ENCODE measurements around the gene GLIS1. TPM values are rescaled to one million over a fixed set of nuclear protein-coding genes. Genes with fewer than 3 reads are reported as not detected.

GLIS1 gene
- polyA plus RNA-seq, 1 donor, result 0.58 TPM

DNA sequence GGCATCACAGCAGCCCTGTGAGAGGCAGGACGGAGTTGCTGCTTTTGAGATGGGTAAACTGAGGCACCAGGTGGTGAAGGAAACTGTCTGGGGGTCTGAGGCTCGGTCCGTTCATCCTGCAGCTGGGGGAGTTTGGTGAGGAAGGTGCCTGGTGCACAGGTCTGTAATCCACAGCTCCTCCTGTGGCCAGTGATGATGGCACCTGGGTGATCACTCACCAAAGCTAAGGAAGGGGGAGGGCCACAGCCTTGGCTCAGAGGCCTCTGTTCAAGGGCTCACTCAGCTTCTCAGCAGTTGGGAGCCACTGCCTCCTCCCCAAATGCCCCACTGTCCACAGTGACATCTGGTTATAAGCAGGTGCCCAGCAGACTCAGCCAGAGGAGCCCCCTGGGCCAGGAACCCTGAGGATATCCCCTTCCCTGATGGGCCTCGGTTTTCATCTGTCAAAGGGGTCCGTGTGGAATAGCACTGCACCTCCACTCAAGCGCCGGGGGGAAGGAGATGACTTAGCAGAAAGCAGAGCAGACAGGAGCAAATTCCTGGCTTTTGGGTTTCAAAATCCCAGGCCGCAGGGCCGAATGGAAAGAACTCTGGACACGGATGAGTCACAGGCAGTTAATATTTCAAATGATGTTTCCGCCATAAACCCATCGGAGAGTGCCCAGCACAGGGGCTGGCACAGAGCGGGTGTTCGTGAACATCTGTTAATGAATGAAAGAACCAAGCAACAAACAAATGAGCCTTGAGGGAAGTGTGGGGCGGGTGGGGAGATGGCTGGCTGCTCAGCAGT, 197.0 kb downstream of the GLIS1 start:
- no peaks in the 10 kb centered on the region for H3K9me3 ChIP-seq (ENCODE audit: control insufficient read depth, low read depth, low read length)
- peaks cover 3% of the 10 kb centered on the region for H3K27me3 ChIP-seq (ENCODE audit: control insufficient read depth, insufficient read depth, low read length)
- H3K4me3 ChIP-seq (ENCODE audit: low read length), result no peak overlapping the region
- DNase-seq, result peak in 1 of 2 donors; percentile 17
- H3K27ac ChIP-seq (ENCODE audit: low read length), result no peak overlapping the region
- 70% methylated on average over 2 of the region's 15 CpGs for WGBS (ENCODE audit: insufficient coverage, low lambda C conversion rate)
- H3K36me3 ChIP-seq (ENCODE audit: control insufficient read depth, insufficient read depth, low read length), result no peaks in the 10 kb centered on the region
- H3K4me1 ChIP-seq (ENCODE audit: control insufficient read depth, insufficient read depth, low read length), result no peaks in the 10 kb centered on the region

DNA sequence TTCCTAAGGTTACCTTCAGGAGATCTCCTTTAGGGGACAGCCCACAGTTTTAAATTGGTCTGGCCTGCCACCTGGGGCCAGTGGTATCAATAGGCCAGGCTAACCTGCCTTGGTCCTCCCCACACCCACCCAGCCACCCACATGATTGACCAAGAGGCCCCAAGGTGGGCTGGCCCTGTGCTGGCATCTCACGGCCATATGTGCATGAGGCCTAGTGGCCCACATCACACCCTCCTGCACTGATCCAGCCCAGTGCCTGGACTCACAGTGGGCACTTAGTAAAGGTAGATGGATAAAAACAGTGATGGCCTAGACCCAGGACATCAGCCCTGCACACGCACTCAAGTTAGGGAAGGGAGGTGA, 197.7 kb downstream of the GLIS1 start:
- Histone ChIP-seq H3K9me3 (ENCODE audit: control insufficient read depth, low read depth, low read length) (no peaks in the 10 kb centered on the region), H3K27ac (ENCODE audit: low read length) (no peak overlapping the region)

DNA sequence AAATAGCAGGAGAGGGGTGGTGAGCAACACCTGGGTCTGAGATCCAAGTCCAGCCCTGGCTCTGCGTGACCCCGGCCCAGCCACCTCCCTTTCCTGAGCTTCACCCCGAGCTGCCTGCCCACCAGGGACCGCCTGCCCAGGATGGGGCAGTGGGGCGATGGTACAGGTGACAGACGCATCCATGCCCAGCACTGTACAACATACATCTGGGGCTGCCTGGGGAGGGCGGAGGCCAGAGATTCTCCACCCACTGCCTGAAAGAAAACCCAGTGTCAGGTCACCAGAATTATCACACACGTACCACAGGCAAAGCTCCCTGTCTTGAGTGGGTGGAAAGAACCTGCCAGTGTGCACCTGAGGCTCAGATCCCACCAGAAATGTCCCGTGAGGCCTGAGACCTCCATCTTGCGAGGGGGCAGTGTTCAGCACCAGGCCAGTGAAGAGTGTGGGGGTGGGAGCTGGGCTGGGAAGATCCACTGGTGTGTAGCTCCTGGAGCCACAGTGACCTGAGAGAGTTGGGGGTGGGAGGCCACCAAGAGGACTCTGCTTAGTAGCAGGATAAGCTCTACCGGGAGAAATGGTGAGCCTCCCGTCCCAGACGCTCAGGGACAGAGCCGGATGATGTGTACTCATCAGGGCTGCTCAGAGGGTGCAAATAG, 198.2 kb downstream of the GLIS1 start:
- no peak for DNase-seq
- Histone ChIP-seq H3K36me3 (ENCODE audit: control insufficient read depth, insufficient read depth, low read length) (no peaks in the 10 kb centered on the region), H3K27ac (ENCODE audit: low read length) (no peak overlapping the region), H3K27me3 (ENCODE audit: control insufficient read depth, insufficient read depth, low read length) (peaks cover 3% of the 10 kb centered on the region), H3K9me3 (ENCODE audit: control insufficient read depth, low read depth, low read length) (no peaks in the 10 kb centered on the region), H3K4me3 (ENCODE audit: low read length) (no peak overlapping the region), H3K4me1 (ENCODE audit: control insufficient read depth, insufficient read depth, low read length) (no peaks in the 10 kb centered on the region)
- no CpG with 5 or more reads among the region's 14 CpGs for WGBS (ENCODE audit: insufficient coverage, low lambda C conversion rate)

More for the DNA sequence above, 197.7 kb downstream of the GLIS1 start:
- Histone ChIP-seq H3K27me3 (ENCODE audit: control insufficient read depth, insufficient read depth, low read length) (peaks cover 3% of the 10 kb centered on the region), H3K36me3 (ENCODE audit: control insufficient read depth, insufficient read depth, low read length) (no peaks in the 10 kb centered on the region), H3K4me1 (ENCODE audit: control insufficient read depth, insufficient read depth, low read length) (no peaks in the 10 kb centered on the region), H3K4me3 (ENCODE audit: low read length) (no peak overlapping the region)
- no peak for DNase-seq
- WGBS (ENCODE audit: insufficient coverage, low lambda C conversion rate), result 67% methylated on average over 1 of the region's 2 CpGs

DNA sequence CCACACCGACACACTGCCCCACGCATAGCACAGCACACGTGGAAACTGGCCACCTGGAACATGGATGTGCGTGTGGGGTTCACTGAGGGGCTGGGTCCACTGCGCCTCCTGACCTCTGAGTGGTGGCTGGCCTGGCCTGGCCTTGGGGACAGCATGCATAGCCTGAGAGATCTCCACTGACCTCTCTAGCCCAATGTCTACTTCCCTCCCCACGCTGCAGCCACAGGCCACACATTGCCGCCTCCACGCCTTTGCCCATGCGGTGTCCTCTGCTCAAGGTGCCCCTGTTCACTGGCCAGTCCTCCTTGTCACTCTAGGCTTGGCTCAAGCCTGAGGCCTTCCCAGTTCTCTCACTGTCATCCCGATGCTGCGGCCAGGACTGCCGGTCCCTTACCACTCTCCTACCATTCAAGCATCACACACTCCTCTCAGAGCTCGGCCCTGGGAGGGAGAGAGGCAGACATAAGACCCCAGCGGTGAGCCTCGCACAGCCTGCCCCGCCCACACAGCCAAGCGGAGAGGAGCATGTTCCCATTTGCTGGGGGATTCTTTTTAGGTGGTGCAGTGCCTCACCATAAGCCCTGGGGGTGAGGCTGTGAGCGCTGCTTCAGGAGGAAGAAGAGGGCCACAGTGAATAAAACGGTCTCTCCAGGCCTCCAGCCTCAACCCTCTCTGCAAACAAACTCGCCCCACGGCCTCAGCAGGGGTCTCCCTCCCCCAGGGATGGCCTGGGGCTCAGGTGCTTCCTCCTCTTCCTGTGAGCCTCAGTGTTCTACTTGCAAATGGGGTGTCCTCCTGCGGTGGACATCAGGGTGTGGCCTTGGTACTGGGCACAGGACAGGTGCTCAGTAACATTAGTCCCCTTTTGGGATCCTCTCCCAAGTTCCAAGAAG, 199.0 kb downstream of the GLIS1 start:
- Histone ChIP-seq H3K27me3 (ENCODE audit: control insufficient read depth, insufficient read depth, low read length) (peaks cover 3% of the 10 kb centered on the region), H3K27ac (ENCODE audit: low read length) (no peak overlapping the region), H3K9me3 (ENCODE audit: control insufficient read depth, low read depth, low read length) (no peaks in the 10 kb centered on the region), H3K4me1 (ENCODE audit: control insufficient read depth, insufficient read depth, low read length) (no peaks in the 10 kb centered on the region), H3K36me3 (ENCODE audit: control insufficient read depth, insufficient read depth, low read length) (no peaks in the 10 kb centered on the region), H3K4me3 (ENCODE audit: low read length) (no peak overlapping the region)
- WGBS (ENCODE audit: insufficient coverage, low lambda C conversion rate), result no CpG with 5 or more reads among the region's 22 CpGs
- no peak for DNase-seq

DNA sequence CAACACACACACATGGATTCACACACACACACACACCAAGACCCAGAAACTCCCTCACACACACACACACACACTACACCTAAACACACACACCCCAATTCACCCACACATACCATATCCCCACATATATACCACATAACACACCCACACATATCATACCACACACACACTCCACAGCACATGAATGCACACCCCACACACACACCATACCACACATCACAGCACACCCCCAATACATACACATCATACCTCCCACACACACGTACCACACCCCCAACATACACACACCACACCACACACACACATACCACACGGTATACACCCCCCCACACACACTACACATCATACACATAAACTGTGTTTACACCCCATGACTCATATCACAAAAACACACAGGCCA, 199.7 kb downstream of the GLIS1 start:
- Histone ChIP-seq H3K27ac (ENCODE audit: low read length) (no peak overlapping the region), H3K9me3 (ENCODE audit: control insufficient read depth, low read depth, low read length) (no peaks in the 10 kb centered on the region), H3K27me3 (ENCODE audit: control insufficient read depth, insufficient read depth, low read length) (peaks cover 3% of the 10 kb centered on the region), H3K4me3 (ENCODE audit: low read length) (no peak overlapping the region), H3K4me1 (ENCODE audit: control insufficient read depth, insufficient read depth, low read length) (no peaks in the 10 kb centered on the region), H3K36me3 (ENCODE audit: control insufficient read depth, insufficient read depth, low read length) (no peaks in the 10 kb centered on the region)
- no CpG with 5 or more reads among the region's 2 CpGs for WGBS (ENCODE audit: insufficient coverage, low lambda C conversion rate)
- no peak for DNase-seq

DNA sequence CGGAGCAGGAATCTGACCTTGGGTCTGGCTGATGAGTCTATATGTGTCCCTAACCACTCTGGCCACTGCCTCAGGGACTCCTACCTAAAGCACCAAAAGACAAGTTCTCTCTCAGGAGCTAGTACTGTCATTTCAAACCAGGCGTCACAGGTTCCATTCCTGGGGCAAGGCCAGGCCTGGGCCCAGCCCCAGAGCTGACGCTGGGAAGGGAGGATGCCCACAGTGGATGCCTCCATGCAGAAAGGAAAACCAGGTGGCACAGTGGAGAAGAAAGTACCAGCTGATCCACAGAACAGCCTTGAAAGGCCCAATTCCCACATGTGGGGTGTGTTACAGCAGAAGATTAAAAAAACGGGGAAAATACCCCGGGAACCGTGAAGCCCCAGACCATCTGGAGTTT, 202.4 kb downstream of the GLIS1 start:
- Histone ChIP-seq H3K4me3 (ENCODE audit: low read length) (no peak overlapping the region), H3K36me3 (ENCODE audit: control insufficient read depth, insufficient read depth, low read length) (no peaks in the 10 kb centered on the region), H3K27me3 (ENCODE audit: control insufficient read depth, insufficient read depth, low read length) (no peaks in the 10 kb centered on the region), H3K4me1 (ENCODE audit: control insufficient read depth, insufficient read depth, low read length) (no peaks in the 10 kb centered on the region), H3K9me3 (ENCODE audit: control insufficient read depth, low read depth, low read length) (no peaks in the 10 kb centered on the region), H3K27ac (ENCODE audit: low read length) (no peak overlapping the region)
- no peak for DNase-seq
- WGBS (ENCODE audit: insufficient coverage, low lambda C conversion rate), result no CpG with 5 or more reads among the region's 6 CpGs

DNA sequence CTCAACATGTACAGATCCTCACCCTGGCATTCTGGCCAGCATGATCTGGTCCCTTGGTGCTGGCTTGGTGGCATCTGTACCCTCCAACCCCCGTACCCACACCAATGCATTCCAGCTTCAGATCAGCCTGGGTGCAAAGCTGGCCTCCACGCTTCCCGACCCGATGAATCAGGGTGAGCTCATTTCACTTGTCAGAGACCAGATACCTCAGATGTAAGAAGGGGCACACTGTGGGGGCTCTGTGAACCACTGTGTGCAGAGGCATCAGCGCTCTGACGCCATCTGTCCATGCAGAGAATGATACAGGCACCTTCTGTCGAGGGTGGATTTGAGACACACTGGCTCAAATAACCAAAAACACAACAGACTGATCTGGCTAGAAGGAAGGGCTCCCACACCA, 203.1 kb downstream of the GLIS1 start:
- Histone ChIP-seq H3K4me1 (ENCODE audit: control insufficient read depth, insufficient read depth, low read length) (no peaks in the 10 kb centered on the region), H3K27ac (ENCODE audit: low read length) (no peak overlapping the region), H3K9me3 (ENCODE audit: control insufficient read depth, low read depth, low read length) (no peaks in the 10 kb centered on the region), H3K4me3 (ENCODE audit: low read length) (no peak overlapping the region), H3K36me3 (ENCODE audit: control insufficient read depth, insufficient read depth, low read length) (no peaks in the 10 kb centered on the region), H3K27me3 (ENCODE audit: control insufficient read depth, insufficient read depth, low read length) (no peaks in the 10 kb centered on the region)
- no peak for DNase-seq
- no CpG with 5 or more reads among the region's 7 CpGs for WGBS (ENCODE audit: insufficient coverage, low lambda C conversion rate)

DNA sequence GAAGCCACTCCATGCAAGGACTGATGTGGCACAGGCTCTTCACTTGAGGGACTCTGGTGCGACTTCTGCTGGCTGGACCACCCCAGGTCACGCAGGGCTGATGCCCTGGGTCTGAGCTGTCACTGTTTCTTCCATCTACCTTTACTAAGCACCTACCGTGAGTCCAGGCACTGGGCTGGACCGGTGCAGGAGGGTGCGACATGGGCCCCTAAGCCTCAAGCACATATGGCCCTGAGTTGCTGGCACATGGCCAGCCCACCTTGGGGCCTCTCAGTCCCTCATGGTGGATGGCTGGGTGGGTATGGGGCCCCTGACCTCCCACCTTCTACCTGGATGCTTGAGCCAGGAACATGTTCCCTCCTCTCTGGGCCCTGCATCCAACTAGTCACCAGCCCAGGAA, 203.7 kb downstream of the GLIS1 start:
- no peaks in the 10 kb centered on the region for H3K4me1 ChIP-seq (ENCODE audit: control insufficient read depth, insufficient read depth, low read length)
- no peak overlapping the region for H3K27ac ChIP-seq (ENCODE audit: low read length)
- no CpG with 5 or more reads among the region's 5 CpGs for WGBS (ENCODE audit: insufficient coverage, low lambda C conversion rate)
- H3K36me3 ChIP-seq (ENCODE audit: control insufficient read depth, insufficient read depth, low read length), result no peaks in the 10 kb centered on the region
- H3K27me3 ChIP-seq (ENCODE audit: control insufficient read depth, insufficient read depth, low read length), result no peaks in the 10 kb centered on the region
- H3K9me3 ChIP-seq (ENCODE audit: control insufficient read depth, low read depth, low read length), result no peaks in the 10 kb centered on the region
- no peak overlapping the region for H3K4me3 ChIP-seq (ENCODE audit: low read length)
- DNase-seq, result no peak

DNA sequence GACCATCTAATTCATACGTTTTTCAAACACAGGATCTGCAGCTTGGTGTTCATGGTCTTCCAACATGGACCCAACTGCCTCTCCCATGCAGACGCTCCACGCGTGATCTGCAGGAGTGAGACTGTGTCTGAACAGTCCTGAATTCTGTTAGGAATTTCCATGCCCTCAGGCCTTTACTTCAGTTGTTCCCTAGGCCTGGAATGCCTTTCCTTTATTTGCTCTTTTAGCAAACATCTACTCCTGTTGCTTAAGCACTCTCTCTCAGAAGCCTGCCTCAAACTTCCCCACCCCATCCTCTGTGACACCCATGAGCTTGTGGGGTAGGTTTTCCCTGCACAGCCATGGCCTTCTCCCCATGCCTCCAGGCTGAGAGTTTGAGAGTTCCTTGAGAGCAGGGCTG, 206.1 kb downstream of the GLIS1 start:
- H3K27me3 ChIP-seq (ENCODE audit: control insufficient read depth, insufficient read depth, low read length), result no peaks in the 10 kb centered on the region
- H3K27ac ChIP-seq (ENCODE audit: low read length), result no peak overlapping the region
- no peak overlapping the region for H3K4me3 ChIP-seq (ENCODE audit: low read length)
- DNase-seq, result no peak
- no peaks in the 10 kb centered on the region for H3K36me3 ChIP-seq (ENCODE audit: control insufficient read depth, insufficient read depth, low read length)
- no CpG with 5 or more reads among the region's 4 CpGs for WGBS (ENCODE audit: insufficient coverage, low lambda C conversion rate)
- no peaks in the 10 kb centered on the region for H3K9me3 ChIP-seq (ENCODE audit: control insufficient read depth, low read depth, low read length)
- no peaks in the 10 kb centered on the region for H3K4me1 ChIP-seq (ENCODE audit: control insufficient read depth, insufficient read depth, low read length)

DNA sequence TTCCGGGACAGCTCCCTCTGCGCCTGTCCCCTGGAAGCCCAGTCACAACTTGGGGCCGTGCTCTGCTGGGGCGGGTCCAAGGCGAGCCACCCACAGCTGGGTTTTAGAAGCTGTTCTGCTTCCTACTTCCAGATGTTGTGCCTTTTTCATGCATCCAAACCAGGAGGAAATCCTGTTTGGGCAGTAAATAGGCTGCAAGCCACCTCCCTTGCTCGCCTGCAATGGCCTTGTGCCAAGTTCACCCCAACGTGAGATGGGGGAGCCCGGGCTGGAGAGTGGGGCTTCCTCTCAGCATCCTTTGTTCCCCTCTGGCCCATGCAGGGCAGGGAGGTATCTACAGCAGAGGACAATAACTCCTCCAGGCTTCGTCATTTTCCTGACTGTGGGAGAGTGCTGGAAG, 206.6 kb downstream of the GLIS1 start:
- H3K27me3 ChIP-seq (ENCODE audit: control insufficient read depth, insufficient read depth, low read length), result no peaks in the 10 kb centered on the region
- no peaks in the 10 kb centered on the region for H3K4me1 ChIP-seq (ENCODE audit: control insufficient read depth, insufficient read depth, low read length)
- H3K9me3 ChIP-seq (ENCODE audit: control insufficient read depth, low read depth, low read length), result no peaks in the 10 kb centered on the region
- no peak overlapping the region for H3K4me3 ChIP-seq (ENCODE audit: low read length)
- no peak for DNase-seq
- no CpG with 5 or more reads among the region's 9 CpGs for WGBS (ENCODE audit: insufficient coverage, low lambda C conversion rate)
- H3K36me3 ChIP-seq (ENCODE audit: control insufficient read depth, insufficient read depth, low read length), result no peaks in the 10 kb centered on the region
- H3K27ac ChIP-seq (ENCODE audit: low read length), result no peak overlapping the region
